ENCODE data around the gene CACNA1S.

Gene CACNA1S
- 0 to 0.31 reads per million in 2 donors for total RNA-seq

DNA sequence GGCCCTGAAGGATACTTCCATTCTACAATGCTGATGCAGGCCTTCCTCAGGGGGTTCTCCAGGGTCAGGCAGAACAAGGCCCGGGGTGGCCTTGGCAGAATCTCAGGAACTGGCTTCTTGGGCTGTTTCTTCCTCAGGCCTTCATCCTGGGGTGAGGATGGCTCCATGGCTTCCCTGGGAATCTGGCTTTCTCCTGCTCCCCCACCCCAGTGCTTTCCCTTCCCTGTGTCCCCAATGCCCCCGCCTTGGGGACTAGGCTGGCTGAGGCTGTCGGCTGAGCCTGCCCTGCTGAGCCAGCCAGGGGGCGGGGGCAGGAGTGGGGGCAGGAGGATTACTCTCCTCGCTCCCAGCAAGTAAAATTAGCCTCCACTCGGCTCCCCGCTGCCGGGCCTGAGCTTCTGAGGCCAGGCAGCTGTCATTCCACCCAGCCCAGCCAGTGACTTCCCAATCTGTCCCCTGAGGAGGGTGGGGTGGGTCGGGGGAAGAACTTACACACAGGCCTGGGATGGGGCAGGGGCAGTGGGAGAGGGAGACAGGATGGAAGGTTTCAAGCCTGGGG lies at the start of gene CACNA1S:
TSS of gene CACNA1S (minus strand) at position 254 of the 559 bp plus-strand sequence. CDS start at position 167, 87 bp downstream.
- no peak for DNase-seq

DNA sequence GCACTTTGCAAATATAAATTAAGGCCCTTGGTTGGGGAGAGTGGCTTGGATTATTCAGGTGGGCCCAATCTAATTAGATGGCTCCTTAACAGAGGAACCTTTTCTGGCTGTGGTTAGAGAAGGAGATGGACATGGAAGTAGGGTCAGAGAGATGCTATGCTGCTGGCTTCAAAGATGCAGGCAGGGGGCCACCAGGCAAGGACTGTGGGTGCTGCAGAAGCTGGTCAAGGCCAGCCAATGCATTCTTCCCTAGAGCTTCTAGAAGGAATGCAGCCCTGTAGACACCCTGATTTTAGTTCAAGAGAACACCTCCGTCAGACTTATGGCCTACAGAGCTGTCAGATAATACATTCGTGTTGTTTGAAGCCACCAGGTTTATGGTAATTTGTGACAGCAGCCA lies 45.7 kb upstream of the CACNA1S start:
- no peak for DNase-seq

DNA sequence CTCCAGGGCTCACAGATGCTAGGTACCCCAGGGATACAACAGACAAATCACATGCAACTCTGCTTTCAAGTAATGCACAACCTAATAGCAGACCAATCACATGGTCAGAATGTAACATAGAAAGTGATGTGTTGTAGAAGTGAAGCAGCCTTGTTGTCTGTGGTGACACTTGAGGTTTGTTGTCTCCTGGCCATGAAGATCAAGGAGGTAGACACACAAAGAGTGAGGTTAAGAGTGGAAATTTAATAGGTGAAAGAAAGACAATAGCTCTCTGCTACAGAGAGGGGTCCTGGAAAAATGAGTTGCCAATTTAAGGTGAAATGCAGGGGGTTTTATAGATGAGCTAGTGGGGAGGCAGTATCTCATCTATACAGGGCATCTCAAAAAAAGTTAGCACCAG lies 44.6 kb upstream of the CACNA1S start:
- peak in 1 of 5 experiments; percentile 26 for DNase-seq

DNA sequence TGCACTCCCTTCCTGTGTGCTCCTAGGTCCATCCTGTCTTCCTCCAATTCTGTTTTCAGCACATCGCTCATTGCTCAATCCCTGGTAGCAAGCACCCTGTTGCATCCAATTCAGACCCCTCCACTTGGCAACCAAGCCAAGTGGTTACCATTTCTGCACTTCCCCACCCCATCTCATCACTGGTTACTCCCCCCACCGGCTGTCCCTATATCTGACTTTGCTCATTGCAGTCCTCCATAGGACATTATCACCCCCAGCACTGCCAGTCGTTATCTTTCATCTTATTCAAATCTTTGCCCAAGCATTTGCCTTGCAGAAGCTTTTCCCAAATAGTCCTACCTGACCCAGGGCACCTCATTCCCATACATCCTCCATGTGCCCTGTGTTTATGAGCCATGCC lies 44.1 kb upstream of the CACNA1S start:
- DNase-seq: no peak

DNA sequence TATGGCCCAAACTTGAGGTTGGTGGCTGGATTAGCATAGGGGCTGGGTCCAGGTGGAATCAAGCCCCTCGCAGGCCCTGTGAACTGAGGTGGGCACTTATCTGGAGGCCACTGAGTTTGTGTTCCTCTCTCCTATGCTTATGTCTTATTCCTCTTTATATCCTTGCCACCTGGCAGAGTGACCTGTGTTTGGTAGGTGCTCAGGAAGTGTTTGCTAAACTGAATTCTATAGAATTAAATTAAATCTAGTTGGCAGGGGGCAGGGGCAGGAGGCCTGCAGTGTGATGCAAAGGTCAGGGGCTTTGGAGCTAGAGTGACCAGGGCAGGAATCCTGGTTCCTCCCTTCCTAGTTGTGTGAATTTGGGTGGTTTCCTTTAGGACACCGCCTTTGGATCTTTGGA lies 43.1 kb upstream of the CACNA1S start:
- DNase-seq: no peak

DNA sequence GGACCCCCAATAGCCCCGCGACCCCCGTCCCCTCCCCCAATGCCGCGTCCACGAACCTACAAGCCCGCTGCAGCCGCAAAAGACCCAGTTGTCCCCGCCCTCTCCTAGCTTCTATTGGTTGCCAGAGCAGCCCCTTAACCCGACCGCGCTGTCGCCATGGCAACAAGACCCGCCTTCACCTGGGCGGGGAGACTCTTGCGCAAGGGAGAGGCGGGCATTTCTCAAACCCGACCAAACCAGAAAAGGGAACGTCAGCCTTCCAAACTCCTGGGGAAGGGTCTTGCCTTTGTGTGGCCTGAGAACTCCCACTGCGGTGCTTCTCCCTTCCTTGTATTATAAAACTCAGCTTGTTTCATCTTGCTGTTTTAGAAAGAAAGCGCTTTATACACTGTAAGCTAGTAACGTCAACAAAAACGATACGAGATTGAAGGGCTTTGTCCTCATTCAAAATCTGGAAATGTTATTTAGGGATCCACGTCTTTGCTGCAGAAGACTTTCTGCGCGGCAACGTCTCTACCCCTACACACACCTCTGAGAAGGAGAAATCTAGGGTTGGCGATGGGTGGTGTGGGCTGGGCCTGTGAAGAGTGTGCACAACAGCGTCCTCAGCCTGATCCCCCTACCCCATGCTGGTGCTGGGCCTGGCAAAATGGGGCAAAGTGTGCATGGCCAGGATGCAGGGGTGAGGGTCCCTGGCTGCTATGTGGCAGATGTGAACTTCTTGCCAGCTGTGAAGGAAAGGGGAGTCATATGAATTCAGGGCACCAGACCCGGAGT lies 42.4 kb upstream of the CACNA1S start, which contains the start of gene TMEM9:
TSS of gene TMEM9 (minus strand) at position 86 of the 777 bp plus-strand sequence. CDS start 551 bp downstream, outside the sequence.
- DNase-seq: peak; percentile 92 to 97 (median 96)

DNA sequence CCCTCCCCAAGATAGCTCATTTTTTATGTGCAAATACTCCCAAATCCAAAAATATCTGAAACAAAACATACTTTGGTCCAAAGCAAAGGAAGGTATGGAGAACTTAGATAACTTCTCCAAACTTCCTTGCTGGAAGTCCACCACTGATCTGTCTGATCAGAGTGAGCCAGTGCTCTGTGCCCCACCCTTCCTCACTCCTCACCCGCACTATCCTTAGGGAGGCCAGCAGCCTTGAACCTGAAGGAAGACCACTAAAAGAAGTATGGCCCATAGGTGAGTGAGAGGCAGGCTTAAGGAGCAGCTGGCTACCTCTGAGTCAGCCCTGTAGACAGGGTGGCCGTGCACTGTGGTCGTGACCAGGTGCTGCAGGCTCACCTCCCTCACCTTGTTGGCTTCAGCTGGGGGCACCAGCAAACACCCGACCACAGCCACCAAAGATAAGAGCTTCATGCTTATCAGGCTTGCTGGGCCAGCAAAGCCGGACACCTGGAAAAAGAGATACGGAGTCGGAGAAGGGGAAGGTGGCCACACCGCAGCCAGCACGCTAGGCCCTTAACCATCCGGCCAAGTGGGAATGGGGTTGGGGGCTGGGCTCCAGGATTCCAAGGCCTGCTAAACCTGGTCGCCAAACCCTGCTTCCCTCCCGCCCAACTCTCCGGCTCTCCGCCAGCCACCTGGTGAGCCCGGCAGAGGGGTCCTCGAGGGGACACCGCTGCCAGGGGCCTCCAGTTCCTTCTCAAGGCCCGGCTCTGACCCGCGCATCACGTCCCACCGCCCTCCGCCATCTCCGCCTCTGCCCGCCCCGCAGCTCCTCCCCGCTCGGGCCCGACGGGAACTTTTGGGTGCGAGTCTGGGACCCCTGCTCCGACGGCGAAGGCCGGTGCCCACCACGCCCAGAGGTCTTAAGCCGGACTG lies 41.5 kb upstream of the CACNA1S start:
- DNase-seq: peak in 1 of 5 experiments; percentile 12

DNA sequence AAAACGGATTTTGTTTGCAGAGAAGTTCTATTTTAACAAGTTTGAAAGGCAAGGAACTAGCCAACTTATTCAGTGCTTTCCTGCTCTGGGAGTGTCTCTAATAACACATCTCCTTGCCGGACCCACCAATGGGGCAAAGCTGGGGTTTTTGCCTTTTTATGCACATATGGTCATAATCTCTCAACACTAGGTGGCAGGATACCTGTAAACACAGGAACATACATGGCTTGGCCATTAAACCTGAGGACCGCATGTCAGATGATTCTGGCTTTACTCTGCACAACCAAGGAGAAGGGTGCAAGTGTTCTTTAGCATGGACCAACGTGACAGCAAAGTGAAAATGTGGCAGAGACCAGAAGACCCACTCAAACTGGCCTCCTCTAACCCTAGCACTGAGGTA lies 37.2 kb upstream of the CACNA1S start:
- peak in 1 of 5 experiments; percentile 35 for DNase-seq

DNA sequence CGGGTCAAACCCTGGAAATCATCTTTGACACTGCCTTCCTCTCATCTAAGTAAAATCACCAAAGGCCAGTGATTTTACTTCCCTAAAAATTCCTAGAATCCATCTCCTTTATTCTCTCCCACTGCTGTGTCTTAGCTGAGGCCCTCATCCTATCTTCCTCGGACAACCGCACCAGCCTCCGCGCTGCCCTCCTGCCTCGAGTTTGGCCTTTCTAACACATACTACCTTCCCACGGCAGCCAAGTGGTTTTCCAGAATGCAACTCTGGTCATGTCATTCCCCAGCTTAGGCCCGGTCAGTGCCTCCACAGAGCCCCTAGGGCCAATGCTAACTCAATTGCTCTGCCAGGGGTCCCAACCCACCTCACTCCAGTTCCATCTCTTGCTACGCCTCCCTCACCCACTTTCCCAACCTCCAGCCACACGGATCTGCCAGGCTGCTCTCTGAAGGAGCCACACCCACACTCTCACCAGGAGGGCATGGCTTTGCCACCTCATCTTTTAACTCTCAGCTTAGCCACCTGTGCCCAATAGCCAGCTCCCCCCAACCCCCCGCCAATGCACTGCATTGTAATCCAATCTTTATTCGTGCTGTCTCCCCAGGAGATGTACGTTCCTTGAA lies 35.3 kb upstream of the CACNA1S start:
- DNase-seq: no peak

DNA sequence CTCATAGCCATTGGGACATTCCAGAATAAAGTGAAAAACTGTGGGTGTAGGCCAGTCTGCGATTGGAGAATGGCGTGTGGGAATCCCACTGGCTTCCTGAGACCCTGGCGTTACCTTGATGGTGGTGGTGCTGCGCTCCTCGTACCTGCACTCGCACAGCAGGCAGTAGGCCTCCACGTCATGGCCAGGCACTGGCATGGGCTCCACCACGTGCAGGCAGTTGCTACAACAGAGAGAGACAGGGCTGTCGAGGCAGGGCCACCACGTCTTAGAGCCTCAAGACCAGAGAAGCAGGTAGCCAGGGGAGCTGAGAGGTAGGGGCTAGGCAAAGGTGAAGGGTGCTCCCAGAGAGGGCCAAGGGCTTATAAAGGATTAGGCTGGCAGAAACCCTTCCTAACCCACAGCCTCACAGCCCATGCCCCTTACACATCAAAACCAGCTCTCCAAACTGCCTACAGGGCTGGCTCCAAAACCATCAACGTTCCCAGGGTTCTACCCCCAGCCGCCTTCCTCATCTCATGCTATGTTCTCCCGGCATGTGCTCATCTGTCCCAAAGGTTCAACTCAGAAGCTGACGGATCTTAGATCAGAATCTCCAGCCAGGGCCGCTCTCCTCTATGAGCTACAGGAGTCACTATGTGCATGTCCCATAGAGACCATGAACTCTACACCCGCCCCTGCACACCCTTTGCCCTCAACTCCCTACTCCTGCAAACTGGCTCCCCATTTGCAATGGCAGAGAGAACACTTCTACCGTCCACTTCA lies 34.6 kb upstream of the CACNA1S start:
- DNase-seq: no peak

DNA sequence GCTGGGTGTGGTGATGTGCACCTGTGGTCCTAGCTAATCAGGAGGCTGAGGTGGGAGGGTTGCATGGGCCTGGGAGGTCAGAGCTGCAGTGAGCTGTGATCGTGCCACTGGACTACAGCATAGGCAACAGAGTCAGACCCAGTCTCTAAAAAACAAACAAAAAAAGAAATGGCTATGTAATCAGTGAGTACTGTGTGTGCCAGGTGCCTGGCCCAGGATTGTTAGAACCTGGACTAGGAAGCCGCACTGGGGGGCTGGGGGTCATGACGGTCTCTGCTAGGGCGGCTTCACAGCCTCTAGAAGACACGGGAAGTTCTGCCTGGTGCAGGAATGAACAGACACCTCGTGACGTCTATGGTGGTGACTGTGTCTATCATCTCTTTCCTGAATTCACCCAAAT lies 33.6 kb upstream of the CACNA1S start:
- DNase-seq: no peak

DNA sequence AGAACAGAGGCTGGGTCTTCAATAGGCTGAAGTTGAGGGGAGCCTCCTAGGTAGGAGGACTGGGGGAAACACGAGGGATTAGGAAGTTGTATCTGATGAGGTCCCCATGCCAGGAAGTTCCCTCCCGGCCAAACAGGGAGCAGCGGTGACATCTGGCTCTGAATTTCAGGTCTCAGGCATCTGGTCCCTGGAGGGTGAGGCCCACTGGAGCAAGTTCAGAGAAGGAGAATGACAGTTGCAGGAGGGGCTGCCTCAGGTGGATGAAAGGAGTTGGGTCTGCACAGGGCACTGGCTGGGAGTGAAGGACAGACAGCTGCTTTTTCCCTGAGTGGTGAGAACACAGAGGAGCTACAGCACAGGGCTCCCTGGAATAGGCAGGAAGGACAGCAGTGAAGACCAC lies 32.9 kb upstream of the CACNA1S start:
- no peak for DNase-seq

DNA sequence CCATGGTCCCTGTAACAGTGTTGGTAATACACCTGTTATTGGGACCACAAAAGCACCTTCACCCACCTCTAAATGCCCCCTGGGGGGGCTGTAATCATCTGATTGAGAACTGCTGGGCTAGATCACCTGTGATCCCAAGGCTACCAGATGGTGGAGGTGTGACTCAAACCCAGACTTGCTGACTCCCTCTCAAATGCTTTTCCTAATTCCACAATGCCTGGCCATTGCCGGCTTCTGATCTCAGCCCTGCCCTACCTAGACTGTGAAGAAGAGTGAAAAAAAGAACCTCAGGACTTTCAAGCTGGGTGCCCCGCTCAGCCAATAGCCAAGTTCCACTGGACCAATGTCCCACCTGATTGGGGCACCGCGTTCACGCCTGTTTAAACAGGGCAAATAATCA lies 32.5 kb upstream of the CACNA1S start:
- DNase-seq: no peak

DNA sequence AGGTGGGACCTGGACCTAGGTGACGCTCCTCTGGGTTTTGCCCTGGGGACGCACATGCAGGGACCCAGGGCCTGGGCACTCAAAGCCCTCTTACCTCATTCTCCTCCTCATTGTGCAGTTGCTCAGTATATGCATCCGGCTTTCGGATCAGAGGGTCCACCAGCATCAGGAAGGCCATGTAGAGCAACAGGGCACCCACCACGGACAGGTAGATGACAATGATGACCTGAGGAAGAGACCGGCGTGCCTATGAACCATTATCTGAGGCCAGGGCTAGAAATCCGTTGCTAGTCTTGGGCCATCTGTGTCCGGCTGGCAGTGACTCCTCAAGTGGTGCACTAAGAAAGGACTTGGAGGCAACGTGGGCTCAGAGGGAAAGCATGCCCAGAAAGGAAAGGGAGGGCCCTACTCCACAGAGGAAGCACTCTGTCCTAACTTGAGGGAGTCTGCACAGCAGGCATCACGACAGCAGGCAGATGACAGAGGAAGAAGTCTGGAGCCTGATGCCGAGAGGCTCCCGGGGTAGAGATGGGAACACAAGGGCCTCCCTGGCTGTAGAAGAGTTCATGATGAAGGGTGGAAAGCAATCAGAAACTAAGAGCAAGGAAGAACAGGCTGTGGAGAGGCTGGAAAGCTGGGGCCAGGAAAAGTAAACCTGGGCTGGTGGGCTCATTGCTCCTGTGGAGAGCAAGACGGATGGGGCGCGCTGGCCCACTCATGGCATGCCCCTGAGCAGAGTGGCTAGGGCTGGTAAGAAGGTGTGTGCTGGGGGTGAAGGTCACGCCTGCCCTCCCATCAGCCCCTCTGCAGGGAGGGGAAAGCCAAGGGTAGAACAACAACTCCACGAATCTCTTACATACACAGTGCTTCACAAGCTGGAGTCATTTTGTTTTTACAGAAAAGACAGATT lies 31.8 kb upstream of the CACNA1S start:
- DNase-seq: no peak

DNA sequence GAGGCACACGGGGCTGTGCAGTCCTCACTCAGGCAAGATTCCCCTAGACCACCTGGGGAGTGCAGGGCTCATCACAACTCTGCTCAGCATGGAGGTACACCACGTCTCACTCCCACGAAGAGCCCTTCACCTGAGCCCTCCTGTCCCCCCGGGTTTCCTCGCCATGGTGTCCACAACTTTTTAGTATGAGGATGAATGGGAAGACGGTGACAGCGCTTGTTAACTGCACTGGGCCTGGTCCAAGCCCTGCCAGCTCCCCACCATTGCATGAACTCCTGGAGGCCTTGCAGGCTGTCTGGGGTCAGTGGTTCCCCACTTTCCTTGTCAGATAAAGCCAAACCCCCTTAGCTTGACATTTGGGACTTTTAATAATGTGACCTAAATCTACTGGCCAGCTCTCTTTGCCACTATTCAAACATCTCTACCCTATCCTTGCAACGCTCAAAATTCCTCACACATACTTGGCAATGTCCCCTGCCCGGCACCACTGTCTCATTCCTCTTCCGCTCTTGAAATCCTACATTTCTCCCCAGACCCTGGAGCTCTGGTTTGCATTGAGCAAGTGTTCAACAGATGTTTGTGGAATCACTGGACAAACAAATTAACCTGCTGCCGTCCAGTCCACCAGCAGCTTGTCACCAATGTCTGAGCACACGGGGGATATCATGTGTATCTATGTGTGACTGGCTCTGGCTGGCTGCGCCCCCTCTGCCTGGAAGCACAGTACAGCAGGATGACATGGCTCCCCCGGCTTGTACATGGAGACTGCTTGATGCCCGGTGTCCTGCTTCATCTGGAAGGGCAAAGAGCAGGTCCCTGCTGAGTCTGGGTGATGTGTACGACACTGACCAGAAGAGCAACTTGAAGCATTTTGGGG lies 30.9 kb upstream of the CACNA1S start:
- DNase-seq: no peak

DNA sequence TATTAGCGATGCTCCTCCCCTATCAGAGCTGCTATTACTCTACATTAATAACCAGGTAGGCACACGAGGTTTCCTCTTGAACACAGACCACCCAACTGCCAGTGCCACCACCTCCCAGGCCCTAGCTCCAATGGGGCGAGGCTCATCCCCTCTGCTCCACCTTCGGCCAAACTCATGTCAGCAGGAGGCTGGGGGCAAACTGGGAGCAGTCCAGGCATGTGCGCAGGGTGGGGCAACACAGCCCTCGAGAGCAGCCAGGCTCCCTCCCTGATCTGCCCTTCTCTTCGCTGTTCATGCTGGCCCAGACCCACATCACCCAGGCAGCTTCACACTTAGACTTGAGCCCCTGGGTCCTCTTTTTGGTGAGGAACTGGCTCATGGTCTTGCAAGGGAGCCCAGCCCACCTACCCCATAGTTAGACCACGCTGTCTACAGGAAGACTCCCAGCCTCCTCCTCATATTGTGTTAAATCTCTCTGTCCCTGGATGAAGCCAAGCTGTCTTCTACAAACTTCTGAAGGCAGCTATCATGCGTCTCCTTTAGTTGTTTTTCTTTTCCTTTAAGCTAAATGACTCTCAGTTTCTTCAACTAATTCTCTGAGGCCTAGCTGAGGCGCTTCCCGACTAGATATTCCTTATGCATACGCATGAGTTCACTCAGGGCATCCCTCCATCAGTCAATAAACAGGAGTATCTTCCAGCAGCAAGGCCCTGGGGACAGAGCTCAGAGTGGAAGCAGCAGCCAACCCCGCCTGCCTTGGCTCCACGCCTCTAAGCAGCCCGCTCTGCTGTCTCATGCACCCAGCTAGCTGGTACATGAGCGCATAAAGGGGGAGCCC lies 30.0 kb upstream of the CACNA1S start:
- no peak for DNase-seq

DNA sequence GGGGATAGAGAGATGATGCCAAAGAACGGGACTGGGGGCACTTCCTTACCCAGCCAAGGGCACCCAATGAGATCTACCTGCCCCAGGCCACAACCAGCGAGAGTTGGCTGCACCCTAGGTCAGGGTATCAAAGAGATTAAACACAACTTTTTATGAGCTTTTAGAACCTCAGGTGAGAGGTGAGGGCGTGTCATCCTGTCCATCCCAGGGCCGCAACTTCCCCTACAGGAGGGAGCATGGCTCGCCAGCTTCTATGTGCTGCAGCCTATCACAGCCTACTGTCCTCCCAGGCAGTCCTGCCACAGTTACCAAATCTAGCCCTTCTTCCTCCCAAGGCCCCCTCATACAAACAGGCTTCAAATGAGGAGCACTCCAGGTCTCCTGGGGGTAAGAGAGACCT lies 29.2 kb upstream of the CACNA1S start:
- no peak for DNase-seq

DNA sequence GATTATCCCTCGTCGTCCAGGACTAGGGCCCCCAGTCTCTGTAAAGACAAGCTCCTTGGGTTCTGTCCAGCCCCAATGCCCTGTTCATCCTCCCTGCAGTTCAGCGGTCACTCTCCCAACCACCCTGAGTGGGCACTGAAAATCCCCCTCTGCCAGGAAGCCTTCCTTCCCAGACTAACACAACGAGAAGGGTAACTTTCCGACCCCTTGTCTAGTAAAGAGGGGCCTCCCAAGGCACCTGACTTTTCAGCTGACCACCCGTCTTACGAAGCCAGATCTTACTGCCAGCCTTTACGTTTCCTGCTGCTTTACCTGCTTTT lies 28.7 kb upstream of the CACNA1S start:
- no peak for DNase-seq

Measured in T-helper 2 cell (primary cell).